Panc1 (cell line): ENCODE measurements around the gene HAL. TPM values are rescaled to one million over a fixed set of nuclear protein-coding genes. Genes with fewer than 3 reads are reported as not detected.

Experiments used
- ATAC-seq: fragments of 200-7000 bp; cut with Tn5 transposase; 2 replicates; pipeline ENCODE4 v1.9.1; 2020; ENCODE audit warnings: mild to moderate bottlenecking, moderate library complexity
- BruUV-seq: library from RNA; stranded (reverse); fragments of 400-500 nt; replicated peaks from 2 replicates; lab custom pipeline; 2021; lab: Mats Ljungman, UMichigan
- CTCF ChIA-PET: fragments of 300-600 bp; sonication (Branson Sonifier 250); formaldehyde crosslinking; loops from one replicate; lab custom pipeline; 2022; ENCODE audit warnings: antibody characterized with exemption; lab: Charles Lee
- POLR2A ChIA-PET: fragments of 300-600 bp; sonication (Branson Sonifier 250); formaldehyde crosslinking; loops from one replicate; lab custom pipeline; 2022; ENCODE audit warnings: antibody characterized with exemption; lab: Charles Lee
- DNase-seq: peaks from one replicate; pipeline ENCODE4 v3.0.0-alpha.2; 2010; ENCODE audit warnings: low read depth, low spot score
- H3K27ac ChIP-seq: 2 replicates; pipeline ENCODE4 v1.5.1; 2011; ENCODE audit warnings: mild to moderate bottlenecking, low read length, inconsistent platforms
- H3K27me3 ChIP-seq: fragments of 200-500 bp; sonication (Bioruptor generic); 2 replicates; pipeline ENCODE4 v1.6.0; 2014; ENCODE audit warnings: low read length, inconsistent platforms; ENCODE audit not compliant: control insufficient read depth, insufficient read depth
- H3K36me3 ChIP-seq: fragments of 200-500 bp; sonication (Bioruptor generic); 2 replicates; pipeline ENCODE4 v1.5.1; 2014; ENCODE audit warnings: inconsistent platforms, mild to moderate bottlenecking, low read length, moderate library complexity; ENCODE audit not compliant: control insufficient read depth, insufficient read depth
- H3K4me1 ChIP-seq: 2 replicates; pipeline ENCODE4 v1.5.1; 2011; ENCODE audit warnings: inconsistent platforms, mild to moderate bottlenecking, low read length, moderate library complexity; ENCODE audit not compliant: control insufficient read depth, insufficient read depth
- H3K4me3 ChIP-seq, 2 experiments: 2 replicates each; pipeline ENCODE4 v1.5.1; 2011 to 2012; ENCODE audit warnings: low read depth in 2 of 2, low read length in 2 of 2, mild to moderate bottlenecking in 2 of 2, inconsistent platforms in 1 of 2, moderate library complexity in 1 of 2
- H3K9me3 ChIP-seq: fragments of 200-500 bp; sonication (Bioruptor generic); 2 replicates; pipeline ENCODE4 v1.5.1; 2014; ENCODE audit warnings: low read depth, mild to moderate bottlenecking, inconsistent platforms, low read length, moderate library complexity; ENCODE audit not compliant: control insufficient read depth, insufficient read depth
- POLR2AphosphoS5 ChIP-seq: IDR thresholded peaks from 2 replicates; pipeline ENCODE4 v1.6.1; 2012; ENCODE audit warnings: mild to moderate bottlenecking, low read depth, low read length, moderate library complexity
- REST ChIP-seq, 2 experiments: IDR thresholded peaks; 2 replicates each; pipeline ENCODE4 v1.6.1; 2011 to 2012; ENCODE audit warnings: low read depth in 2 of 2, control low read depth in 1 of 2, low read length in 1 of 2, mild to moderate bottlenecking in 1 of 2, moderate library complexity in 1 of 2; ENCODE audit not compliant: insufficient read depth in 1 of 2
- SIN3A ChIP-seq: IDR thresholded peaks from 2 replicates; pipeline ENCODE4 v1.6.1; 2012; ENCODE audit warnings: low read depth, mild to moderate bottlenecking, low read length, moderate library complexity, borderline replicate concordance; ENCODE audit not compliant: insufficient read depth
- TCF7L2 ChIP-seq: IDR thresholded peaks from 2 replicates; pipeline ENCODE4 v1.6.1; 2011; ENCODE audit warnings: mild to moderate bottlenecking, low read depth, low read length, inconsistent platforms
- in situ Hi-C: cut with HindIII; loops from 2 replicates; pipeline ENCODE4 v1.10.0; 2016; ENCODE audit warnings: low sequenced_read_pairs, low pct_unique_long_range_greater_than_20kb
- intact Hi-C: fragments of 100-400 bp; cut with micrococcal nuclease; formaldehyde crosslinking; loops from one replicate; pipeline ENCODE4 v1.10.0; 2022; ENCODE audit not compliant: unreplicated experiment
- total RNA-seq: library from RNA; stranded (reverse); gene quantifications from one replicate; pipeline ENCODE4 v1.2.1, GENCODE V29; 2021; ENCODE audit not compliant: unreplicated experiment
- TF ChIP-seq, protein P1 (sequence below): fragments of 450-650 bp; IDR thresholded peaks from 2 replicates; pipeline ENCODE4 v1.5.1; 2017; ENCODE audit warnings: mild to moderate bottlenecking

Gene HAL
- total RNA-seq, 1 experiment from 2014 or later, result 0.08 TPM

DNA sequence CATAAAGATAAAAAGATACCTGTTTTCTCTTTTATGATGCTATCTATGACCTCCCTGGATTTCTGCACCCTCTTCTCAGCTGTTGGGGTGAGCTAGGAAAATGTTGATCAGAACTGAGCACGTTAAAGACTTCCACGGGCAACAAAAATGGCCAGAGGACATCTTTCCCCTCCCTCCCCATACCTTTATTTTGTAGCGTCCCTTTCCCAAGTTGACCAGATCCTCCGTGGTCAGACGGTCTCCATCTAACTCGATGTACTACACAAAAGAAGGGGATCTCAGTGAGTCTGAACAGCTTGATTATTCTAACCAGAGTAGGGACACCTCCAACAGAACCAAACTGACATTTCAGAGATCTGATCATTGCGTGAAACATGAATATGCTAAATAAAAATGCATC is 2.2 kb downstream of the HAL start:
- no peaks in the 10 kb centered on the region for H3K36me3 ChIP-seq
- H3K9me3 ChIP-seq, result no peaks in the 10 kb centered on the region
- intact Hi-C loops (no loop called here), in situ Hi-C loops (no loop called here)
- H3K4me1 ChIP-seq, result no peaks in the 10 kb centered on the region
- ATAC-seq (no peak), DNase-seq (no peak)
- peaks cover 11% of the 10 kb centered on the region for H3K27me3 ChIP-seq
- POLR2A ChIA-PET, result no interaction called here
- no peak overlapping the region for H3K27ac ChIP-seq
- no peak for TF ChIP-seq POLR2AphosphoS5
- TF ChIP-seq, protein P1, sequence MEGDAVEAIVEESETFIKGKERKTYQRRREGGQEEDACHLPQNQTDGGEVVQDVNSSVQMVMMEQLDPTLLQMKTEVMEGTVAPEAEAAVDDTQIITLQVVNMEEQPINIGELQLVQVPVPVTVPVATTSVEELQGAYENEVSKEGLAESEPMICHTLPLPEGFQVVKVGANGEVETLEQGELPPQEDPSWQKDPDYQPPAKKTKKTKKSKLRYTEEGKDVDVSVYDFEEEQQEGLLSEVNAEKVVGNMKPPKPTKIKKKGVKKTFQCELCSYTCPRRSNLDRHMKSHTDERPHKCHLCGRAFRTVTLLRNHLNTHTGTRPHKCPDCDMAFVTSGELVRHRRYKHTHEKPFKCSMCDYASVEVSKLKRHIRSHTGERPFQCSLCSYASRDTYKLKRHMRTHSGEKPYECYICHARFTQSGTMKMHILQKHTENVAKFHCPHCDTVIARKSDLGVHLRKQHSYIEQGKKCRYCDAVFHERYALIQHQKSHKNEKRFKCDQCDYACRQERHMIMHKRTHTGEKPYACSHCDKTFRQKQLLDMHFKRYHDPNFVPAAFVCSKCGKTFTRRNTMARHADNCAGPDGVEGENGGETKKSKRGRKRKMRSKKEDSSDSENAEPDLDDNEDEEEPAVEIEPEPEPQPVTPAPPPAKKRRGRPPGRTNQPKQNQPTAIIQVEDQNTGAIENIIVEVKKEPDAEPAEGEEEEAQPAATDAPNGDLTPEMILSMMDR, result no peak
- TF ChIP-seq REST (IDR thresholded peaks at IDR 0.05; ENCODE audit: insufficient read depth in 1 of 2, low read depth in 2 of 2, low read length in 1 of 2), result no peak
- TF ChIP-seq SIN3A, result no peak
- no peak for TF ChIP-seq TCF7L2
- CTCF ChIA-PET, result no interaction called here
- BruUV-seq, result no TSS peak
- no peak overlapping the region for H3K4me3 ChIP-seq

DNA sequence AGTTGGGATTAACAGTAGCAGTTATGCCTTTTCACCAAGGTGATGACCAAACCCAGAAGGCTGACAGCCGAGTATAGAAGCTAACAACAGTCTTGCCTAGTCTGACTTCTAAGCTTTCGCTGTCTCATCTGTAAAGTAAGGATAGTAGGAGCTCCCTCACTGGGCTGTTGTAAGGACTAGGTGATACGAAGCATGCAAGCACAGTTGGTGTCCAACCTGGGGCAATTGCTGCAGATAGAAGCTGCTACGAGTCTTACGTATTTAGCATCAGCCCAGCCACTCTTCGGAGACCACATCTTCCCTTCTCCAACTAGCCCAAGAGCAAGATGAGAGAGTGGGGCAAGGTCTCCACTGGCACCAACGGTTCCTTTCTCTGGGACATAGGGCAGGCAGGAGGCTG is 6.0 kb downstream of the HAL start:
- POLR2A ChIA-PET, result no interaction called here
- no peak for DNase-seq
- Histone ChIP-seq H3K36me3 (no peaks in the 10 kb centered on the region), H3K4me1 (no peaks in the 10 kb centered on the region), H3K9me3 (no peaks in the 10 kb centered on the region), H3K4me3 (no peak overlapping the region), H3K27me3 (peaks cover 17% of the 10 kb centered on the region), H3K27ac (no peak overlapping the region)
- no peak for ATAC-seq
- in situ Hi-C loops, result no loop called here
- intact Hi-C loops, result no loop called here
- TF ChIP-seq TCF7L2 (no peak), POLR2AphosphoS5 (no peak), REST (IDR thresholded peaks at IDR 0.05; ENCODE audit: insufficient read depth in 1 of 2, low read depth in 2 of 2, low read length in 1 of 2) (no peak), SIN3A (no peak)
- TF ChIP-seq, protein P1, result no peak
- BruUV-seq, result no TSS peak
- CTCF ChIA-PET, result interaction anchor here (0.6 kb wide), 1 partner anchor 18 kb away, joined by 5 read pairs; no protein-coding TSS in a partner anchor
